Measurements from ENCODE around the gene FAM76B.

DNA sequence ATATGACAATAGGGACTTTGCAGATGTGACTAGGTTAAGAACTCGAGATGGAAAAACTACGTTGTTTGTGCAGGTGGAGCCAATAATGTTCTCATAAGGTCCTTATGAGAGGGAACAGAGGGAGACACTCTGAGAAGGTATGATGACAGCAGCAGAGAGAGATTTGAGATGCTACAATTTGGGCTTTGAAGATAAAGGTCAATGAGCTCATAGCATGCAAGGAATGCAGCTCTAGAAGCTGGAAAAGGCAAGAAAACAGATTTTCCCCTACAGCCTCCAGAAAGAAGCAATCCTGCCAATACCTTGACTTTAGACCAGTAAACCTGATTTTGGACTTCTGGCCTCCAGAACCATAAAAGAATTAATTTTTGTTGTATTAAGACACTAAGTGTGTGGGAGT lies 21.1 kb downstream of the FAM76B start:
- TF ChIP-seq CTCF (IDR thresholded peaks at IDR 0.05 in 4 of 5, conservative IDR thresholded peaks at IDR 0.05 in 1 of 5): no peak
- no peak for TF ChIP-seq POLR2A (IDR thresholded peaks at IDR 0.05)

Measured in gastrocnemius medialis (tissue), 4 donors.